Suppressor macrophage (primary cell): ENCODE data around the gene FTCDNL1.

Experiments
- DNase-seq, 4 experiments: peaks; one replicate each; pipeline ENCODE4 v3.0.0-alpha.2; 2020 to 2022

FTCDNL1 gene

DNA sequence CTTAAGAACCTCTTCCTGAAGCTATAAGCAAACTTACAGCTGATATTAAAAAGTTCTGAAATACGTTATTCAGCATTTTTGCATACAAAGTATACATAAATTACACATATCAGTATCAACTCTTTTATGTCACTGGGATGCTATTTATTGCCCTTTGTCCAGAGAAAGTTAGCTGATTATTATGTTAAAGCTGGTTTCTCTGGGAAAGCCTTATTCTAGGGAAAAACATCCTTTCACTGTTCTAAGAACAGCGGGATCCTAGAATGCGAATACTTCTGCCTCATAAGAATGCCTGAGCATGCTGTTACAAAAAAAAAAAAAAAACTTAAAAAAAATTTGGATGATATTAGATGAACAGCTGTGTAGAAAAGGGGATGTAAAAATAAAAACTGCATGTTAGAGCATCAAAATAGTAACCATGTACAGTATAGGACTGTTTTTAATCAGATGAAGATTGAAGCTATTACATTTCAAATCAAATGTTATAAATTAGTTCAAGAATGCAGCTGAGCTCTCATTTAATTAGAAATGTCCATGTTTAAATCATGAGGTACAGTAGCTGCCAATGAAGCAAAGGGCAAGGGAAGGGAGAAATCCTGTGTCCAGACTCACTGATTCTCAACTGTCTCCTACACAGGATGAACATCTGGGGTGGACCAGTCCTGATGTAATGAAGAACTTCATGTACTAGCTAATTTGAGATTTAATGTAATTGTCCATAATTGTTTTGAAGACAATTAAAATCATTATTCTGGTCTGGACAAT is 8.2 kb downstream of the FTCDNL1 start:
- no peak for DNase-seq

DNA sequence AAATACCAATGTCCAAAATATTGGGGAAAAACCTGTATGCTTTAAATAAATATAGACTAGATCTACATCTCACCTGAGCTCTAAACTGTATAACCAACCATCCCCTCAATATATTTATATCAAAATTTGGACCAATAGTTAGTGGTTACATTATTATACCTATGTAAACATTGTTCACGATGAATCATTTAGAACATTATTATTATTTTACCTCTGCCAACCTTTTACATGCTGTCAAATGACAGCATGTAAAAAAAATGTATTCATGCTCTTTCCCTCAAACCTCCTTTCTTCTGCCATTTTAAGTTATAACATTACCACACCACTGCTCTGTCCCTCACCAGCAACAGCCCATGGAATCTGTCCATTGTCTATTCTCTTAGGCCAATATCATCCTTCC is 9.6 kb downstream of the FTCDNL1 start:
- DNase-seq, result no peak

GRCh38 chr2:199838399-199838798 is 12.6 kb downstream of the FTCDNL1 start:
- DNase-seq, result no peak

DNA sequence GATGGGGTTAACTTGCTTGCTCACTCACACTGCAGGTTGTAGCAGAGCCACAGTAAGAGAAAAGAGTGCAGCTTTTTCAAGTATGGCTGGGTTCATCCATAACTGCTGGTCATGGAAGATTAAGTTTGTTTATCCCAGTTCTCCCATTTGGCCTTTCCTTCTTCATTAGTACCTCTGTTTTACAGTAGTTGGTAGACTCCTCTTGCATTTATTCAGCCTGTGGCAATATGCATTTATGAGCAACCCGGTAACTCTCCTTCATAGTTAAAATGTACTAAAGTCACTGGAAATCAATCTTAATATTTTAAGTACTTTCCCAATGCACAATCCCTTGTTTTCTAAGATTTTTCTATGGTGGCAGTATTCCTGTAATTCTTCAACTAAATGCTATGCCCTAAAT is 14.0 kb downstream of the FTCDNL1 start:
- DNase-seq, result no peak

DNA sequence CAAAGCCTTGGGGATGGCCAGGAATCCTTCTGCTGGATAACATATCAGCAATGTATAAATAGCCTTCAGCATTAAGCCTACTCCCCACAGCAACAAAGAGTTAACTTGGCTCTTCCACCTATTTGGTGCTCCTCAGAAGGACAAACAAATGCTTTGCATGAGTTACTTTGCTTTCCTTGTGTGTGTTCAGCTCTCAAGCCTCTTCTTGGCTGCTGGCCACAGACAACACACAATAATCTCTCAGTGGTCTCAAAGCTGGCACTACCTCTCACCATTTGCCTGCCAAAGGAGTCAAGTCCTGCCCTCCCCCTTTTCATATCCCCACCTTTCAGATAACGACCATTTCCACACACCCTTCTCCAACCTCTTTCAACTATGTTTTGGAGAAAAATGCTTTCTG is 17.5 kb downstream of the FTCDNL1 start:
- no peak for DNase-seq

DNA sequence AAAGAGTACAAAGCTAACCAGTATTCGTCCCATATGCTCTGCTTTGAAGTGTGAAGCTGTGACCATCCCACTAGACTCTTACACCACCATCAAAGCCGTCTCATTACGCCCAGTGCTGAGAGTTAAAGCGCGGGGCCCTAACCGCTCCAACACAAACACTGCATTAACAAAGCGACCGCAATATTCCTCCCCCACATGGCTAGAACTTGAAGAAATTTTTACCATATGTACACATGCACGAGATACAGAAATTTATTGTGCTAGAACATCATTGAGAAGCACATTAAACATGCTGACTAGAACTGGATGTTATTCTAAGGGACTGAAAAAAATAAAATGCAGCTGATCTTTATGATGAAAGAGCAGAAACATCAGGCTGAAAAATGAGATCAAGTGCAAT is 20.5 kb downstream of the FTCDNL1 start:
- no peak for DNase-seq

GRCh38 chr2:199829628-199830027 is 21.4 kb downstream of the FTCDNL1 start:
- DNase-seq, result no peak

DNA sequence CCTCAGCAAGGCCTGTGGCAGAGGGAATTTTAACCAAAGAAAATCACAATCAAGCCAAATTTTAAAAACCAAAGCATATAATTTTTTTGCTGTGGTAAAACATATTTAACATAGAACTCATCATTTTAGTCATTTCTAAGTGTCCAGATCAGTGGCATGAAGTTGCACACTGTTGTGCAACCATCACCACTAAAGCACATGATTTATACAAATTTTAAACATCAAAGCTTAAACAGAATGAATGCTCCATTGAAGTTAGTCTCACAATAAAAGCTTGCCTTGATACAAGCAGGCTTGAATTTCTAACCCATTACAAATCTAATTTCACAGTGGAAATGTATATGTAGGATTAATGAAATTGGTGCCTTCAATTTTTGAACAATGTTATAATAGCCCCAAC is 31.2 kb downstream of the FTCDNL1 start:
- DNase-seq, result peak in 2 of 4 experiments; percentile 28 to 43

GRCh38 chr2:199818754-199819153 is 32.2 kb downstream of the FTCDNL1 start:
- DNase-seq, result no peak

- DNase-seq, result peak; percentile 9 to 69 (median 46)
Measured at GRCh38 chr2:199818026-199818425, 33.0 kb downstream of the FTCDNL1 start.

- DNase-seq, result no peak
Measured at GRCh38 chr2:199814817-199815211, 36.2 kb downstream of the FTCDNL1 start.

GRCh38 chr2:199814101-199814816 is 36.7 kb downstream of the FTCDNL1 start:
- no peak for DNase-seq

- no peak for DNase-seq
Measured at GRCh38 chr2:199812493-199812892, 38.5 kb downstream of the FTCDNL1 start.

DNA sequence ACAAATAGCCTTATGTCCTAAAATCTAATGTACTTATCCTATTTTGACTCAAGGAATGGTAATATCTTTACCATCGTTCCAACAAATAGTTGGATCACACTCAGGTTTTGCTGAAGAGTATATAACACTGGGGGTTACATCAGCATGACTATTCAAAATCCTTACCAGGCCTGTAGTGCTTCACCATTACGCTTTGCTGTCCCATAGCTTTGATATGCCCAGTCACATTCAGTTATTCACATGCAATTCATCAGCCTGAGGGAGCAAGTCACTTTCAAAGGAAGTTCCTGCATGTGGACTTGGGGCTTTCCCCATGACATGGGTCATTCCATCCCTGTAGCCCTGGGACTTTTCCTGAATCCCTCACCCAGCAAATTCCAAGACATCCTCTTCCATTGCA is 39.6 kb downstream of the FTCDNL1 start:
- DNase-seq, result peak; percentile 12 to 39 (median 31)

- peak; percentile 10 to 65 (median 34) for DNase-seq
Measured at GRCh38 chr2:199810422-199811171, 40.4 kb downstream of the FTCDNL1 start.

GRCh38 chr2:199807966-199808365 is 43.0 kb downstream of the FTCDNL1 start:
- no peak for DNase-seq

GRCh38 chr2:199806179-199806578 is 44.8 kb downstream of the FTCDNL1 start:
- no peak for DNase-seq

- no peak for DNase-seq
Measured at GRCh38 chr2:199804831-199805230, 46.2 kb downstream of the FTCDNL1 start.

- DNase-seq, result no peak
Measured at GRCh38 chr2:199798831-199799580, 52.0 kb downstream of the FTCDNL1 start.

DNA sequence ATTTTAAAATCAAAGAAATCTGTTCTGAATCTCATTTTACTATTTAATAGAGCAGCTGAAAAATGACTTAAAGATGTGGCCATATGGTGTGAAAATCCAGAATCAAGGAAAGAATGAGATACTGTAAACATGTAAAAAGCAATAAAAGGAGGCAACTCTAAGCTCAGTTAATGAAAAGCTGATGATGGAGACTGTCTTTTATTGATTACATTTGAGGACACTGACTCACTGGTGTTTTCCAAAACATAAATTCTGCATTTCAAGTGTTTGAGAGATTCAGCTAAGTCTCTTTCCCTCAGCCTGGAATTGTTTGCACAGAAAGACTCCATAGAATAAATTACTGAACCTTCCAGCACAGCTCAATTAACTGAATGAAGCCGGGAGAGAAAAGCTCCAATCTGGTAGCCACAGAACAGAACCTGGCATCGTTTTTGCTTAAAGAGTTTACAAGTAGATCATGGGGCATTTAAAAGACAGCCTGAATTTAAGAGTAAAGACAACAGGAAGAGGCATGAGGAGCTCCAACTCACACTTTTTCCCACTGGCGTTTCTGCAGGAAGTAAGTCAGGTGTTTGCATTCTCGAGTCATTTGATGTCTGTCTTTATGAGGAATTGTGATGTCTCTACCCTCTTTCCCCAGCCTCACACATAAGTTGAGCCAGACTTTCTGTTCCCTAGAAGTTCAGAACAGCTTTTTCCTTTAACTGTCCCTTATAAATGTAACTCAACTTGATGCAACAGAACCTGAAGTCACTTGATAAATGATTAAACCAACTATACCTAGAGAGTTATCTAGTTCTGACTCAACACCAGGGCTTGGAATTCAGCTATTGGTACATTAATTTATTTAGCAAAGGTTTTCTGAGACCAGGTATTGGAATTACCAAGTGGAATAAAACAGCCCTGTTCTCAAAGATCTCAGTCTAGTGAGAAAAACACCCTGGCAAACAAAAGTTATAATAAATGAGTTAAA is 53.3 kb downstream of the FTCDNL1 start:
- no peak for DNase-seq

DNA sequence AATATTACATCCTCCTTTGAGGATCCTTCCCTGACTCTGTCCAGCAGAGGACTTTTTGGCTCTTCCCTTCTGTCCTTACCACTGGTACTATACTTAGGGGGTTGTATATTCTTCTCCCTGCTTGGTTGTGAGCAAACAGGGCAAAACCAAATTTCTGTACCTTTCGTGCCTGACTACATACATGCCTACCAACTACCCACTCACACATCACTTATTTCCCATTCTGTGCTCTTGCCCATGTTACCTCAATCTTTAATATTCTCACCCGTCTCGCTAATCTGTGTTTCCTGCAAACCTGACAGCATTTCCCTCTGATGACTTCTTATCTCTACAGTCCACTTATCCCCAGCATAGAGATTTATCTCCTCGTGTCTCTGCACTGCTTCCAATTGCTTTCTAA is 58.6 kb downstream of the FTCDNL1 start:
- no peak for DNase-seq
